GM23338 (cell line): Measurements from ENCODE around the gene RAB20.

Experiments
- CTCF ChIP-seq, 2 experiments: fragments of 200-600 bp in 1 of 2; sonication (generic) in 1 of 2; conservative IDR thresholded peaks; 2 replicates each; pipeline versions ENCODE4 v1.5.1 to v1.6.1; 2016 to 2017; ENCODE audit warnings: antibody characterized with exemption in 2 of 2, low read depth in 2 of 2, mild to moderate bottlenecking in 2 of 2, moderate library complexity in 1 of 2
- JUNB ChIP-seq: IDR thresholded peaks from one replicate; pipeline ENCODE4 v1.6.1; 2016; ENCODE audit warnings: antibody characterized with exemption; ENCODE audit not compliant: unreplicated experiment
- POLR2AphosphoS5 ChIP-seq: IDR thresholded peaks from 2 replicates; pipeline ENCODE4 v1.6.1; 2016; ENCODE audit warnings: antibody characterized with exemption, low read depth

- TF ChIP-seq JUNB (no peak), CTCF (conservative IDR thresholded peaks at IDR 0.05; ENCODE audit: low read depth in 2 of 2) (no peak), POLR2AphosphoS5 (no peak)
These were observed 83.7 kb downstream of the RAB20 start for GRCh38 chr13:110477706-110478245.
